Bronchial epithelial cell (primary cell): ENCODE results near the gene GPR158. TPM values are rescaled to one million over a fixed set of nuclear protein-coding genes. Genes with fewer than 3 reads are reported as not detected.

Experiments used
- DNase-seq: peaks from one replicate; pipeline ENCODE4 v3.0.0-alpha.2; 2010; ENCODE audit warnings: low read depth
- FAIRE-seq: peaks from 2 replicates; lab custom pipeline; 2011; peaks lifted over from hg19 to GRCh38; lab: Jason Lieb, UNC
- H3K27me3 ChIP-seq: 2 replicates; pipeline ENCODE4 v1.5.1; 2011; ENCODE audit warnings: low read length; ENCODE audit not compliant: control insufficient read depth, insufficient read depth
- H3K36me3 ChIP-seq: 2 replicates; pipeline ENCODE4 v1.5.1; 2011; ENCODE audit warnings: low read length; ENCODE audit not compliant: control insufficient read depth, insufficient read depth
- H3K4me3 ChIP-seq: 2 replicates; pipeline ENCODE4 v1.5.1; 2011; ENCODE audit warnings: mild to moderate bottlenecking, low read depth, low read length, control low read depth
- total RNA-seq: library from RNA; depleted of rRNA; stranded (reverse); fragments of >200 nt; gene quantifications from 2 replicates; pipeline ENCODE4 v1.2.1, GENCODE V29; 2014
- TF ChIP-seq, protein P1 (sequence below): IDR thresholded peaks from 2 replicates; pipeline ENCODE4 v1.5.1; 2011; ENCODE audit warnings: mild to moderate bottlenecking, moderate library complexity, low read length, control low read depth, inconsistent platforms; ENCODE audit not compliant: insufficient read depth, severe bottlenecking

GPR158 gene
- total RNA-seq, 1 donor from 2014 or later: under 0.01 TPM

DNA sequence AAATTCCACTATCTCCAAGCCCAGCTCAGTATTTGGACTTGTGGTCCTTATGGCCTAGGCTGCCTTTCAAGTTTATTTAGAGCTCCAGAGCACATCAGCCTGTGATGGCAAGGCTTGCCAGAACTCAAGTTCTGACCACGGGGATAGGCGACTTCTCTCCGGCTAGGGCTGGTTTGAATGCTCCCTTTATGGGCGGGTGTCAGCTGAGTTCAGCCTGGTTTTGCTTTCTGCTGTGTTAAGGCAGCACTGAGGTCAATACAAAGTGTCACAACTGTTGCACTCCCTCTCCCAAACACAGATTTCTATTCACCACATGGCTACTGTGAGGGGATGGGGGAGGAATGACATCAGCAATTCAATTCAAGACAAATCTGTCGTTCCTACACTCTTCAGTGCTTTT is 441.1 kb downstream of the GPR158 start:
- Histone ChIP-seq H3K27me3 (no peaks in the 10 kb centered on the region), H3K4me3 (no peak overlapping the region), H3K36me3 (no peaks in the 10 kb centered on the region)
- TF ChIP-seq, protein P1, sequence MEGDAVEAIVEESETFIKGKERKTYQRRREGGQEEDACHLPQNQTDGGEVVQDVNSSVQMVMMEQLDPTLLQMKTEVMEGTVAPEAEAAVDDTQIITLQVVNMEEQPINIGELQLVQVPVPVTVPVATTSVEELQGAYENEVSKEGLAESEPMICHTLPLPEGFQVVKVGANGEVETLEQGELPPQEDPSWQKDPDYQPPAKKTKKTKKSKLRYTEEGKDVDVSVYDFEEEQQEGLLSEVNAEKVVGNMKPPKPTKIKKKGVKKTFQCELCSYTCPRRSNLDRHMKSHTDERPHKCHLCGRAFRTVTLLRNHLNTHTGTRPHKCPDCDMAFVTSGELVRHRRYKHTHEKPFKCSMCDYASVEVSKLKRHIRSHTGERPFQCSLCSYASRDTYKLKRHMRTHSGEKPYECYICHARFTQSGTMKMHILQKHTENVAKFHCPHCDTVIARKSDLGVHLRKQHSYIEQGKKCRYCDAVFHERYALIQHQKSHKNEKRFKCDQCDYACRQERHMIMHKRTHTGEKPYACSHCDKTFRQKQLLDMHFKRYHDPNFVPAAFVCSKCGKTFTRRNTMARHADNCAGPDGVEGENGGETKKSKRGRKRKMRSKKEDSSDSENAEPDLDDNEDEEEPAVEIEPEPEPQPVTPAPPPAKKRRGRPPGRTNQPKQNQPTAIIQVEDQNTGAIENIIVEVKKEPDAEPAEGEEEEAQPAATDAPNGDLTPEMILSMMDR: no peak
- DNase-seq (no peak), FAIRE-seq (no peak)

DNA sequence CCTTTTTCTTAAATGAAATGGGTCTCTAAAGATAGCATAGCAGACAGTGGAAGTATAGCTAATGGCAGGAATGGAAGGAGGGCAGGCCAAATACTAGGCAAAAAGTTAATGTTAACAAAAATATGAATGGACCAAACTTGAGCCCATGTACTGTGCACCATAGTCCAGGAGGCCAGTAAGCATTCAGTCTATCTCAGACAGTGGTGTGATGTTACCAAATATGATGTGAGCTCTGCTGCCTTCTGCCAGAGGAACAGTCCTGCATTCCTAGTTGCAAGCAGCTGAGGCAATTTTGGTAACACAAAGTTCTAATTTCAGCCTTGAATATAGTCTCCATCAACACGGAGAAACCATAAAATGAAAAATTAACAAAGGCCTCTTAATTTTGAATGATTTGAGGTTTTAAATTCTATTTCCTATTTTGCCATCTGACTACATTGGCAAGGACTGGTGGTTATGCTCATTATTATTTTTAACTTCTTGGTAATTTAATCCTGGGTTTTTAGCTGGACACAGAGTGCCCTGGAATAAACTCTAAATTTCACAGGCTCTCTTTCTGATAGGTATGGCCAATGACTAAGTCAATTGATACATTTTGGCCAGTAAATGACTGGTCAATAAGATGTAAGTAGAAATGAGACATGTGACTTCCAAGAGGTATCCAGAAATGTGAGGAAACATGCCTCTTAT is 442.2 kb downstream of the GPR158 start:
- DNase-seq (no peak), FAIRE-seq (no peak)
- Histone ChIP-seq H3K27me3 (no peaks in the 10 kb centered on the region), H3K36me3 (no peaks in the 10 kb centered on the region), H3K4me3 (no peak overlapping the region)
- TF ChIP-seq, protein P1: no peak

DNA sequence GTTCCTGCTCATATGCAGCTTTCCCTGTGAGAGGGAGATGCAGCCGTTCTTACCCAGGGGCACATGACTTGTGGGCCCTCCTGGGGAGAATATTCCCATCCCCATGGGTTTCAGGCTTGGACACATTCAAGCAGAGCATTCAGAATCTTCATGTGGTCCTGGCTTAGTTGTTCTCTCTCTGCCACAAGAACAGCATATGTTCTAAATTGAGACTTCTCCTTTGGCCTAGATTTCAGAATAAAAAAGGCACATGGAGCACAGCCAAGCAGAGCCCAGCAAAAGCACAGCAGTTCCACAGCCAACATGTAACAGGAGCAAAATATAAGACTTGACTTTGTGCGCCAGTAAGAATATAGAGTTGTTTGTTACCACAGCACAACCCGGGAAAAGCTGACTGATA is 452.8 kb downstream of the GPR158 start:
- TF ChIP-seq, protein P1: no peak
- FAIRE-seq (no peak), DNase-seq (no peak)
- Histone ChIP-seq H3K27me3 (no peaks in the 10 kb centered on the region), H3K4me3 (no peak overlapping the region), H3K36me3 (no peaks in the 10 kb centered on the region)

DNA sequence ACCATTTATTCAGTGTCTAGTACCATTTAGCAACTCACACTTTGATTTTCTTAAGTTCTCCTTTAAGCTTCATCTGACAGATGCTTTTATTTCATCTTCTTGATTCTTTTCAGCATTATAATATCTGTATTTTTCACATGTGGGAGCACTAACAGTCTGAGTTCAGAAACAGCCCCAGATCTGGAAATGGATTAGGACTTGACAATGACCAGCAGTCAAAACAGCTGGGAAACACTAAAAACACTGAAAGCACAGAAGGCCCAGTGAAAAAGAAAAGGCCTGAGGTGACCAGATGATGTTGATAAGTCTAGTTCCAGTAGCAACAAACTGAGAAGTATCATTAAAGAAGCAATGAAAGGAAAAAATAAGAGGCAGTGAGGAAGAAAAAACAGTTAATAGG is 454.5 kb downstream of the GPR158 start:
- H3K4me3 ChIP-seq: no peak overlapping the region
- no peaks in the 10 kb centered on the region for H3K27me3 ChIP-seq
- FAIRE-seq (no peak), DNase-seq (no peak)
- TF ChIP-seq, protein P1: no peak
- no peaks in the 10 kb centered on the region for H3K36me3 ChIP-seq

DNA sequence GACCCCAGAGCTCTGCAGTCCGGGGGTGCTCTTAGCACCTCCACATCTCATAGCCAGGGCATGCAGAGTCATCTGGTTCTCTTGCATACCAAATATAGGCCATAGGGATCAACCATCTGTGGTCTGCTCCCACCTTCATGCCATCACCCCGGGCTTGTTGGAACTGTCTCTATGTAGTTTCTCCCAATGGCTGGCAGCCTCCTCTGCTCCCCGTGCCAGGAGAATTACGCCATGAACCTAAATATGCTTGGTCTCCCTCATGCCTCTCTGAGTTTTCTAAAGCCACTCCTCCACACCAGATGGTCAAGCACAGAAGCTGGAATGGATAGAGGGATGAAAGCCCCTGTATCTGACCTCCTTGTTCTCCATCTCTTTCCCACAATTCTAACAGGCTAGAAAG is 456.7 kb downstream of the GPR158 start:
- Histone ChIP-seq H3K4me3 (no peak overlapping the region), H3K27me3 (no peaks in the 10 kb centered on the region), H3K36me3 (no peaks in the 10 kb centered on the region)
- TF ChIP-seq, protein P1: no peak
- DNase-seq (no peak), FAIRE-seq (no peak)

- Histone ChIP-seq H3K36me3 (no peaks in the 10 kb centered on the region), H3K27me3 (no peaks in the 10 kb centered on the region), H3K4me3 (no peak overlapping the region)
- TF ChIP-seq, protein P1: no peak
- DNase-seq: no peak
- no peak for FAIRE-seq
Observed at GRCh38 chr10:25632802-25633201, 458.0 kb downstream of the GPR158 start.
